NB4 (cell line): ENCODE data around the gene RABGGTA.

Experiments
- CTCF ChIP-seq: IDR thresholded peaks from one replicate; pipeline ENCODE4 v1.5.1; 2012; ENCODE audit warnings: low read depth, low read length
- MAX ChIP-seq: IDR thresholded peaks from 2 replicates; pipeline ENCODE4 v1.6.1; 2011; ENCODE audit warnings: low read depth, low read length

GRCh38 chr14:24226473-24226872 lies 44.9 kb downstream of the RABGGTA start:
- TF ChIP-seq CTCF (no peak), MAX (no peak)
